NT2/D1 (cell line): ENCODE results near the gene DCP1A.

Source experiments
- SUZ12 ChIP-seq: IDR thresholded peaks from 2 replicates; pipeline ENCODE4 v1.6.1; 2011; ENCODE audit not compliant: insufficient read length, insufficient read depth; ENCODE audit errors: extremely low read depth
- YY1 ChIP-seq: IDR thresholded peaks from 2 replicates; pipeline ENCODE4 v1.6.1; 2011; ENCODE audit not compliant: insufficient read length, insufficient read depth
- ZNF274 ChIP-seq: IDR thresholded peaks from 2 replicates; pipeline ENCODE4 v1.6.1; 2011; ENCODE audit warnings: mild to moderate bottlenecking, low read depth, low read length

DNA sequence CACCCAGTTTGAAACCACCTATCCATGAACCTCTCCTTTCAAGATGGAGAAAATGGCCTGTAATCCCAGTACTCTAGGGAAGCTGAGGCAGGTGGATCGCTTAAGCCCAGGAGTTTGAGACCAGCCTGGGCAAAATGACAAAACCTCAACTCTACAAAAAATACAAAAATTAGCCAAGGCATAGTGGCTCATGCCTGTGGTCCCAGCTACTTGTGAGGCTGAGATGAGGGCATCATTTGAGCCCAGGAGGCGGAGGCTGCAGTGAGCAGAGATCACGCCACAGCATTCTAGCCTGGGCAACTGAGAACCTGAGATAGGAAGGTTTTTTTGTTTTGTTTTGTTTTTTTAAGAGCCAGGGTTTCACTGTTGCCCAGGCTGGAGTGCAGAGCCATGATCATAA, 96.9 kb downstream of the DCP1A start:
- TF ChIP-seq SUZ12 (no peak), ZNF274 (no peak), YY1 (no peak)
